Retinal pigment epithelial cell (primary cell): ENCODE data around the gene ITPA.
"Not testable (repeated sequence)": the region's sequence is repeated elsewhere in the genome, so short reads cannot be mapped to it uniquely, and the experiment has no call there.

Source experiments
- DNase-seq: peaks from one replicate; pipeline ENCODE4 v3.0.0-alpha.2; 2010; ENCODE audit warnings: low read depth
- H3K4me3 ChIP-seq: 2 replicates; pipeline ENCODE4 v1.5.1; 2011; ENCODE audit warnings: mild to moderate bottlenecking, low read length, control low read depth, moderate library complexity
- CTCF ChIP-seq: conservative IDR thresholded peaks from 2 replicates; pipeline ENCODE4 v1.5.1; 2011; ENCODE audit warnings: low read depth, low read length, control low read depth, inconsistent platforms

The ITPA gene

GRCh38 chr20:3208786-3209256 lies 477 bp upstream of the ITPA start:
- TF ChIP-seq CTCF, result no peak
- no peak for DNase-seq

GRCh38 chr20:3209946-3210317 lies 634 bp downstream of the ITPA start:
- H3K4me3 ChIP-seq, result peak overlapping the region; percentile 96
- DNase-seq, result no peak
- no peak for TF ChIP-seq CTCF

More at GRCh38 chr20:3208786-3209256, 477 bp upstream of the ITPA start:
- peak overlapping the region; percentile 96 for H3K4me3 ChIP-seq

GRCh38 chr20:3210346-3210745 lies 1.0 kb downstream of the ITPA start:
- no peak for TF ChIP-seq CTCF
- H3K4me3 ChIP-seq, result peak overlapping the region; percentile 96

GRCh38 chr20:3213226-3213625 lies 3.9 kb downstream of the ITPA start:
- DNase-seq, result no peak
- no peak for TF ChIP-seq CTCF
- H3K4me3 ChIP-seq, result no peak overlapping the region

More at GRCh38 chr20:3210346-3210745, 1.0 kb downstream of the ITPA start:
- no peak for DNase-seq

GRCh38 chr20:3215359-3215917 lies 6.1 kb downstream of the ITPA start:
- H3K4me3 ChIP-seq, result not testable (repeated sequence)

GRCh38 chr20:3218307-3218988 lies 9.2 kb downstream of the ITPA start:
- DNase-seq, result no peak
- no peak overlapping the region for H3K4me3 ChIP-seq
- peak; percentile 78 for TF ChIP-seq CTCF

More at GRCh38 chr20:3215359-3215917, 6.1 kb downstream of the ITPA start:
- not testable (repeated sequence) for DNase-seq

- H3K4me3 ChIP-seq, result no peak overlapping the region
- DNase-seq, result no peak
- no peak for TF ChIP-seq CTCF
Observed at GRCh38 chr20:3221398-3222226, 12.3 kb downstream of the ITPA start.
